ENCODE data around the gene GK. TPM values are rescaled to one million over a fixed set of nuclear protein-coding genes. Genes with fewer than 3 reads are reported as not detected.
"Not testable (repeated sequence)": the region's sequence is repeated elsewhere in the genome, so short reads cannot be mapped to it uniquely, and the experiment has no call there.

The GK gene
- total and polyA plus RNA-seq, 8 donors, result 0.58 to 13.2 (median 5.8) TPM; not detected in 1

DNA sequence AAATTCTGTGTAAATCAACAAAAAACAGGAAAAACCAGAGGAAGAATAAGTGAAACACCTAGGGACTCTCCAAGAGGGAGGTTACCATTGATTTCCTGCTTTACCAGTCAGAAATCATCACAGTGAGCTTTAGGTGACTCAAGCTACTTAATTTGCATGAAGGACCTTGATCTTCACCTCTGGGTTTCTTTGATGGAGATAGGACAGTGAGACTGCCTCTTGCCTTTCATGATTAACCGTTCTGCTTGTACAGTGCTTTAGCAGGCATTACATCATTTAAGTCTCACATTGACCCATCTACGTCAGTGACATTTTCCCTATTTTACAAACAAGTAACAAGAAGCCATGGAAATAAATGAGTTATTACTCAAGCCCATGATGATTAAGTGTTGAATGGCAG lies 3.4 kb upstream of the GK start:
- 55 to 66% (median 58%) methylated on average over 2 of the region's 2 CpGs for WGBS, 5 donors
- H3K9me3 ChIP-seq, result no peaks in the 10 kb centered on the region
- peak in 1 of 2 donors; percentile 38 for DNase-seq
- no peak overlapping the region for H3K27ac ChIP-seq
- peaks cover 0 to 8% (median 0%) of the 10 kb centered on the region in 3 donors for H3K27me3 ChIP-seq
- no peak for TF ChIP-seq POLR2AphosphoS5 (IDR thresholded peaks at IDR 0.05)
- no peak for TF ChIP-seq POLR2A (IDR thresholded peaks at IDR 0.05)
- TF ChIP-seq, protein P1, sequence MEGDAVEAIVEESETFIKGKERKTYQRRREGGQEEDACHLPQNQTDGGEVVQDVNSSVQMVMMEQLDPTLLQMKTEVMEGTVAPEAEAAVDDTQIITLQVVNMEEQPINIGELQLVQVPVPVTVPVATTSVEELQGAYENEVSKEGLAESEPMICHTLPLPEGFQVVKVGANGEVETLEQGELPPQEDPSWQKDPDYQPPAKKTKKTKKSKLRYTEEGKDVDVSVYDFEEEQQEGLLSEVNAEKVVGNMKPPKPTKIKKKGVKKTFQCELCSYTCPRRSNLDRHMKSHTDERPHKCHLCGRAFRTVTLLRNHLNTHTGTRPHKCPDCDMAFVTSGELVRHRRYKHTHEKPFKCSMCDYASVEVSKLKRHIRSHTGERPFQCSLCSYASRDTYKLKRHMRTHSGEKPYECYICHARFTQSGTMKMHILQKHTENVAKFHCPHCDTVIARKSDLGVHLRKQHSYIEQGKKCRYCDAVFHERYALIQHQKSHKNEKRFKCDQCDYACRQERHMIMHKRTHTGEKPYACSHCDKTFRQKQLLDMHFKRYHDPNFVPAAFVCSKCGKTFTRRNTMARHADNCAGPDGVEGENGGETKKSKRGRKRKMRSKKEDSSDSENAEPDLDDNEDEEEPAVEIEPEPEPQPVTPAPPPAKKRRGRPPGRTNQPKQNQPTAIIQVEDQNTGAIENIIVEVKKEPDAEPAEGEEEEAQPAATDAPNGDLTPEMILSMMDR (IDR thresholded peaks at IDR 0.05), result no peak
- TF ChIP-seq EP300 (IDR thresholded peaks at IDR 0.05), result no peak
- H3K4me3 ChIP-seq, result no peak overlapping the region
- peaks cover 0 to 8% (median 3%) of the 10 kb centered on the region in 4 donors for H3K4me1 ChIP-seq
- no peaks in the 10 kb centered on the region for H3K36me3 ChIP-seq
- intact Hi-C loops (cut with DNase I; ENCODE audit: low total_unique reads), result no loop called here

DNA sequence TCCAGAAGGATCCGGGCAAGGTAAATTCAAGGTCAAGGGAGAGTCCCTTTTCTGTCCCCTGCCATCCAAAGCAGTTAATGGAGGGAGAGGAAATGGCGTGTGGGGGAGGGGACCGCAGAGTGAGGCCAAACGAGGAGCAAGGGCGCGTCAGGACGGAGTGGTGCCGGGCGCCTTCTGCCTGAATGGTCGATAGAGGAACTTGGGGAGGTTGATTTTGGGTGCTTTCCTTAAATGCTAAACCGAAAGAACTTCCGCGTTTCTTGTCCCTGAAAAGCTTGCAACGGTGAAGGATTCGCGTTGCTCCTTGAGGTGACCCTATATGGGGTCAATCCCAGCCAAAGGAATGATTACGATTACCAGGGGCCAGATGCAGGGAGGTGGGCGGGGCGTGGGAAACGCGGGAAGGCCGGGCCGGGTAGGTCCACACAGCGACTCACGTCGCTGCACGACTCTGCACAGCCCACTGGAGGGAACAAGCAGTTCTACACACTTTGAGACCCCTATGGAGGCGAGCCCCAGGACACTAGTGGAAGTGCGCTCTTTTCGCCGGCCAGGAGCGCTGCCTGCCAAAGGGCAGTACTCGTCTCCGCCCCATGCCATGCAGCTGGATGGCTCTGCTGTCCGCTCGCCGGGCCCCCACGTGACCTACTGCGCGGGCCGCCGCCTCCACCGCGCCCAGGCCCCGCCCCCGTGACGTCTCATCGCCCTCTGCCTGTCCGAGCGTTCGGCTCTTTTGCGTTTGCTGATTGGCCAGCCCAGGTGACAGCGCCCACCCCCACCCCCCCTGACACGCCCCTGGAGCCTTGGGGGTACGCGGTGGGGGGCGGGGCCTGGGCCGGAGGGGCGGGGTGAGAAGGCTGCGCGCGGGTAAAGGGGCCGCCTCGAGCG lies 452 bp upstream of the GK start:
- peak in 2 of 3 donors; percentile 47 to 62 for TF ChIP-seq POLR2AphosphoS5 (IDR thresholded peaks at IDR 0.05)
- peak in 1 of 4 donors; percentile 11 for TF ChIP-seq POLR2A (IDR thresholded peaks at IDR 0.05)
- TF ChIP-seq, protein P1 (IDR thresholded peaks at IDR 0.05), result no peak
- Histone ChIP-seq H3K4me1 (peaks cover 0 to 14% (median 3%) of the 10 kb centered on the region in 4 donors), H3K27ac (peak overlapping the region; percentile 25 to 85 (median 77)), H3K36me3 (no peaks in the 10 kb centered on the region), H3K9me3 (no peaks in the 10 kb centered on the region), H3K4me3 (peak overlapping the region; percentile 48 to 64 (median 60)), H3K27me3 (peaks cover 0 to 8% (median 0%) of the 10 kb centered on the region in 3 donors)
- intact Hi-C loops (cut with DNase I; ENCODE audit: low total_unique reads), result no loop called here
- 0 to 42% (median 7%) methylated on average over 21 to 59 of the region's 65 CpGs for WGBS, 5 donors
- DNase-seq, result peak; percentile 93 to 97

DNA sequence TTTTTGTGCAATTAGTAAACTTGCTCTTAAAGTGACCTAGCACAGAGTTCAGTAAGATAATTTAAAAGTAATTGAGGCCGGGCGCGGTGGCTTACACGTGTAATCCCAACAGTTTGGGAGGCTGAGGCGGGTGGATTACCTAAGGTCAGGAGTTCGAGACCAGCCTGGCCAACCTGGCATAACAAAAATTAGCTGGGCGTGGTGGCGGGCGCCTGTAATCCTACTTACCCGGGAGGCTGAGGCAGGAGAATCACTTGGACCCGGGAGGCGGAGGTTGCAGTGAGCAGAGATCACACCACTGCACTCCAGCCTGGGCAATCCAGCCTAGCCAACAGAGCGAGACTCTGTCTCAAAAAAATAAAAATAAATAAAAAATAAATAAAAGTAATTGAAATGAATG lies 1.2 kb downstream of the GK start:
- H3K9me3 ChIP-seq; intact Hi-C loops (cut with DNase I; ENCODE audit: low total_unique reads); H3K27me3 ChIP-seq; H3K36me3 ChIP-seq; DNase-seq: not testable (repeated sequence)
- Histone ChIP-seq H3K27ac (peak overlapping the region in 1 of 5 donors; percentile 85), H3K4me1 (peaks cover 0 to 14% (median 3%) of the 10 kb centered on the region in 4 donors), H3K4me3 (peak overlapping the region in 1 of 4 donors; percentile 64)
- WGBS, 5 donors, result 75 to 82% (median 79%) methylated on average over 13 of the region's 13 CpGs

DNA sequence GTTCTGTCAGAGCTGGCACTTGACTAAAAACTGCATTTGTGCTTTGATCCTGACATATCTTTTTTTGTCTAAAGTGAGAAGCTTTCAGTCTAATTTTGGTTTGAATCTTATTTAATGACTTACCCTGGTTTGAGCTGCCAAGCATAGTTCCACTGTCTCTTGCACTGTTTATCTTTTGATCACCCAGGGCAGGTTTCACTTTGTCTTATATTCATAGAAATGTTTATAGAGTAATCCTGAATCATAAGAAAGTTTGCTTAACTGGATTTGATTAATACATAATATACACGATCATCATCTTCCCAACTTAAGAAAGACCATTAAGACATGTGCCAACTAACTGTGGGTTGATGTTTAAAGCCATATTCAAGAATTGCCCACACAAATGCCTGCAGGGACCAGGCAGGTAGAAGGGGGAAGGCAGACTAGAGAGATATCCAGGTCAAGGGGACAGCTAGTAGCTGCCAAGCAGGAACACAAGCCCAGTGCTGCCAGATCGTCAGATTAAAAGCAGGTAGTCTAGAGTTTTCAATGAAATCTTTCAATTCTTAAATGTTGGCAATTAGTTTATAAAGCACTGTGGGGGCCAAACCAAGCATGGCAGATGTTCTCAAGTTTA lies 1.9 kb downstream of the GK start:
- no peak for DNase-seq
- Histone ChIP-seq H3K36me3 (no peaks in the 10 kb centered on the region), H3K4me1 (peaks cover 0 to 14% (median 3%) of the 10 kb centered on the region in 4 donors), H3K27me3 (peaks cover 0 to 8% (median 0%) of the 10 kb centered on the region in 3 donors), H3K9me3 (no peaks in the 10 kb centered on the region), H3K4me3 (peak overlapping the region in 1 of 4 donors; percentile 64), H3K27ac (no peak overlapping the region)
- TF ChIP-seq EP300 (IDR thresholded peaks at IDR 0.05), result no peak
- TF ChIP-seq, protein P1 (IDR thresholded peaks at IDR 0.05), result no peak
- TF ChIP-seq POLR2AphosphoS5 (IDR thresholded peaks at IDR 0.05), result no peak
- no peak for TF ChIP-seq POLR2A (IDR thresholded peaks at IDR 0.05)
- 24 to 45% (median 34%) methylated on average over 2 of the region's 2 CpGs for WGBS, 5 donors
- intact Hi-C loops (cut with DNase I; ENCODE audit: low total_unique reads), result no loop called here
